NCI-H128 (cell line): ENCODE data around the gene ACP5.
A peak's percentile ranks its signal among the peaks of the same experiment; 100 is the strongest.
"Not testable (repeated sequence)": the region's sequence is repeated elsewhere in the genome, so short reads cannot be mapped to it uniquely, and the experiment has no call there.

Source experiments
- DNase-seq: peaks from one replicate; lab custom pipeline; 2025; ENCODE audit not compliant: unreplicated experiment; lab: John Stamatoyannopoulos, UW

ACP5 gene

GRCh38 chr19:11580116-11580515 is 2.7 kb upstream of the ACP5 start:
- no peak for DNase-seq

DNA sequence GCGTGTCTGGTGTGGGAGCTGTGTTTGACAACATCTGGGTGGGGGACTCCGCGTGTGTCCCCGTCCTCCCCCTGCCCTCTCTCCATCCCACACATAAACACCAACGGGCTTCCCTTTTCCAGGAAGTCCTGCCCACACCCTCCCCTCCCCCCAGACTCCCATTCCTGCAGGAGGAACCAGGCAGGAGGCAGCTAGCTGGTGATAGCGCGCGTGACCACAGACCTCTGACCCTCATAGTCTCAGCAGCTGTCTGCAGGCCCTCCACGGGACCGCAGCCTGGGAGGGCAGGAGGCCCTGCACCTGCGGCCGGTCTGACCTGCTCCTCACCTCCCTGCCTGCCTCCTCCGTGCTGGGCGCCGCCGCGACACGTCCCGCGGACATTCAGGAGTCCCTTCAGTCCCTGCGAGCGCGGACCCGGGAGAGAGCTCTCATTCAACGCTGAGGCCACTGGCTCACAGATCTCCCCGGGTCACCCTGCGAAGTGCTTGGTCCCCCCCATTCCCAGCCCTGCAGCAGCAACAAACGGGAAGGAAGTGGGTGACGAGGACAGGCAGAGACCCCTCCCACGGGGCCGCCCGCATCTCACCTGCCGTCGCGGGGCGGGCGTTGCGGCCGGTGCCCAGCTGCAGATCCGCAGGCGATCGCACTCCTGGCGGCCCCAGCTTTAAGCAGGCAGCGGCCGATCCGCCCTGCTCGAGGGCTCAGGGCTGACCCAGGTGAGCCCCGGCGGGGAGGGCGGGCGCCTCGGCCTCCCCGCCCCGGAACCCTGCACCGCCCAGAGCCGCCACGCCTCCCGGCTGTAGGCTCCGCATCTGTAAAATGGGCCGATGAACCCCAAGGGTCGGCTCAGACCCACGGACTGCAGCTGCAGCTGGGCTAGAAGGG is 1.1 kb upstream of the ACP5 start:
- DNase-seq = no peak

DNA sequence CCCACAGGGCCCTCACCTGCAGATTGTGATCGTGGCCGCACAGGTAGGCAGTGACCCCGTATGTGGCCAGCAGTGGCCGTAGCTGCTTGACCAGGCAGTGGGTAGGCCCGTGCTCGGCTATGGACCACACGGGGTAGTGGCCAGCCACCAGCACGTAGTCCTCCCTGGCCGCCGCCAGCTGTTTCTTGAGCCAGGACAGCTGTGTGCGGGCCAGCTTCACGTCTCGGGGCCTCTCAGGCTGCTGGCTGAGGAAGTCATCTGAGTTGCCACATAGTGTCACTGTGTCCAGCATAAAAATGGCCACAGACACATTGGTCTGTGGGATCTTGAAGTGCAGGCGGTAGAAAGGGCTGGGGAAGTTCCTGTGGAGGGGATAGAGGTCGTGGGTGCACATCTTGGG is 1.2 kb downstream of the ACP5 start:
- DNase-seq = no peak

DNA sequence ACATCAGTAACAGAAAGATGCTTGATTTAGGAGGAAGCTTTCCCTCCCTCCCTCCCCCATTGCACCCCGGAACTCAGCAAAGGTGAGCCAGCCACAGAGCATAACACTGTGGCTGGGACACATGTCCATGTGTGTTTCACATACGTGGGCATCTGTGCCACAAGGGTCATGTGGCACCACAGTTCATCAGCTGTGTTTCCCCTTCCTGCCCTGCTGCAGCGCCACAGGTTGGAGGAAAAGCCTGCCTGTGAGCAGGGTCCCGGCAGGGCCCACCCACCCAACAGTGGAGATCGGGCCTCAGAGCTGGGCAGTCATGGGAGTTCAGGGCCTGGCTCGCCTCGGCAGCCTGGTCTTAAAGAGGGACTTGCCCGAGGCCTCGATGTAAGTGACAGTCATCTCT is 2.8 kb downstream of the ACP5 start:
- no peak for DNase-seq

GRCh38 chr19:11573763-11574162 is 3.7 kb downstream of the ACP5 start:
- not testable (repeated sequence) for DNase-seq

- DNase-seq = not testable (repeated sequence)
Measured at GRCh38 chr19:11573354-11573753, 4.1 kb downstream of the ACP5 start.

DNA sequence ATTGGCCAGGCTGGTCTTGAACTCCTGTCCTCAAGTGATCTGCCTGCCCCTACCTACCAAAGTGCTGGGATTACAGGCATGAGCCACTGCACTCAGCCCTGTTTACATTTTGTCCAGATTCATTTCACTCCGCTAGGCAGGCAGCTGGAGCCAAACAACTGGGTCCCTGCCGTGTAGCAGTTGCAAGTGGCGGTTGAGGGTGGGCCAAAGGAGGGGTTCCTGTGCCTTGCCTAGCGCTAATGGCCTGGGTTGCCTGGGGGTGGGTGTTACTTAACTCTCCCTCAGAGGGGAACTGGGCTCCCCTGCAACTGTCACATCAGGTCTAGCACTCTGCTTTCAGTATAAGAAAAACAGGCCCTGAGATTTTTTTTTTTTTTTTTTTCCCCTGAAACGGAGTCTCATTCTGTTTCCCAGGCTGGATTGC is 7.4 kb downstream of the ACP5 start:
- DNase-seq = no peak

DNA sequence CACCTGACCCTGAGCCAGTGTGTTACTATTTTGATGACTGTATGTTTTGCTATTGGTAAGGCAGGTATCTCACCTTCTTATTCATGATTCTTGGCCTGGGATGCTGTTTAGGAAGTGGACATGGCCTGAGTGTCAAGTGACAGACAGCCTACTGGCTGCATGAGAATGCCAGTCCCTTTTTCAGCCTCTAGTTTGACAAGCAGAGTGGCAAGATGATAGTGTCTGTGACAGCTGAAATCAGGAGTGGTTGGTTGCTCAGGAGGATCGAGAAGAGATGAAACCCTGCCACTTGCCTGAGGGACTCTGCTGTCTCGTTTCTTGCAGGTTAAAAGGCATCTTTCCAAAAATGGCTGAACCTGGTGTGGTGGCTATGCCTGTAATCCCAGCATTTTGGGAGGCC is 11.3 kb downstream of the ACP5 start:
- no peak for DNase-seq

GRCh38 chr19:11565649-11565980 is 11.8 kb downstream of the ACP5 start:
- DNase-seq = not testable (repeated sequence)

DNA sequence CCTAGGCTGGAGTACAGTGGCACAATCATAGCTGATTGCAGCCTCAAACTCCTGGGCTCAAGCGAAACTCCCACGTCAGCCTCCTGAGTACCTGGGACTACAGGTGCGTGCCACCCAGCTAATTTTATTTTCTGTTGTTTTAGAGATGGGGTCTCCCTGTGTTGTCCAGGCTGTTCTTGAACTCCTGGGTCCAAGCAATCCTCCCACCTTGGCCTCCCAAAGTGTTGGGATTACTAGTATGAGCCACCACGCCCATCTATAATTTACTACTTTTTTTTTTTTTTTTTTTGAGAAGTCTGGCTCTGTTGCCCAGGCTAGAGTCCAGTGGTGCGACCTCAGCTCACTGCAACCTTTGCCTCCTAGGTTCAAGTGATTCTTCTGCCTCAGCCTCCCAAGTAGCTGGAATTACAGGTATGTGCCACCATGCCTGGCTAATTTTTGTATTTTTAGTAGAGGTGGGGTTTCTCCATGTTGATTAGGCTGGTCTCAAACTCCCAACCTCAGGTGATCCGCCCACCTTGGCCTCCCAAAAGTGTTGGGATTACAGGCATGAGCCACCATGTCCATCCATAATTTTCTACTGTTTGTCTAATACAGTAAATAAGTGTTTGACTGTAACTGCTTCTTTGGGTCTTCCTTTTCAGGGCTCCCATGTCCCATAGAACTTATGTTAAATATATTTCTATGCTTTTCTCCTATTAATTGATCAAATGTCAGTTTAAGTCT is 13.2 kb downstream of the ACP5 start:
- DNase-seq = not testable (repeated sequence)

GRCh38 chr19:11563532-11563931 is 13.9 kb downstream of the ACP5 start:
- DNase-seq = no peak

DNA sequence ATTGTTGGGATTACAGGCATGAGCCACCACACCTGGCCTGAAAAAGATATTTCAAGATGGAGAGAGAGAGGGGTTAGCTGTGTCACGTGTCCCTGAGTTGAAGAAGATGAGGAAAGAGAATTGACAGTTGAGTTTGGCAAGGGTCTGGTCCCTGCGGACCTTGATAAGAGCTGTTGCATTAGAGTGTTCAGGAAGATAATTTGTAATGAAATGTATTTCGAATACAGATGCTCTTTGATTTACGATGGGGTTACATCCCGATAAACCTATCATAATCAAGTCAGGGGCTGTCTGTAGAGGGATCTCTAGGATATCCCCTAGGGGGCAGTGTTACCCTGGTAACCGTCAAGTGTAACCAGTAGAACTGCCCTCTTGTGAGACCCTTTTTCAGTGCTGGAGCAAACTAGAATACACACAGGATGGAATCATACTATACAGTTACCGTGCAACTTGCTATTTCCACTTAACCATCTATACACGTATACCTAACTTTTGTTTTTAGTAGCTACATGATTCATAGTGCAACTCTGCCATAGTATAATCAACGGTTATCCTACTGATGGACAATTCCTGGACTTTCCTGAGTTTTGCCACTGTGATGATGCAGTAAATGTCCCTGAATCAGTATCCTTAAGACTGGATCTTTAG is 16.9 kb downstream of the ACP5 start:
- peak; percentile 60 for DNase-seq

- DNase-seq = peak; percentile 96
Measured at GRCh38 chr19:11558881-11559828, 18.3 kb downstream of the ACP5 start, which contains the start of gene ELOF1. Gene ELOF1, minus strand, starts transcription at chr19:11559230. Its CDS starts 4,883 bp downstream, at chr19:11554347.

GRCh38 chr19:11556634-11557420 is 20.6 kb downstream of the ACP5 start:
- no peak for DNase-seq

DNA sequence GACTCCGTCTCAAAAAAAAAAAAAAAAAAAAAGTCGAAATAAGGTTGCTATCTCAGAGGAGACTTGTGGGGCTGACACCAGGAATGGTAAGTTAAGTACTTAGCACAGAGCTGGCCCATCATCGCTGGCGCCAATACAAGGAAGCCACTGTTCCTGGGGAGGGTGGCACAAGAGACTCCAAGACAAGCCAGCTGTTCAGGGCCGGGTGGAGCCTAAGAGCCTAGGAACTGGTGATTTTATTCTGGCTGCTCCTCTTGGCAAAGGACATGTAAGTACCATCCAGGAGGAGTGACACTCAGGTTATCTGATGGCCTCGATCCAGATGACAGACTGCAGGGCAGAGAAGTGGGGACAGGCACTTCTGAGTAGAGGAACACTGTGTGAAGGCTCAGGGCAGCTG is 22.2 kb downstream of the ACP5 start:
- no peak for DNase-seq

DNA sequence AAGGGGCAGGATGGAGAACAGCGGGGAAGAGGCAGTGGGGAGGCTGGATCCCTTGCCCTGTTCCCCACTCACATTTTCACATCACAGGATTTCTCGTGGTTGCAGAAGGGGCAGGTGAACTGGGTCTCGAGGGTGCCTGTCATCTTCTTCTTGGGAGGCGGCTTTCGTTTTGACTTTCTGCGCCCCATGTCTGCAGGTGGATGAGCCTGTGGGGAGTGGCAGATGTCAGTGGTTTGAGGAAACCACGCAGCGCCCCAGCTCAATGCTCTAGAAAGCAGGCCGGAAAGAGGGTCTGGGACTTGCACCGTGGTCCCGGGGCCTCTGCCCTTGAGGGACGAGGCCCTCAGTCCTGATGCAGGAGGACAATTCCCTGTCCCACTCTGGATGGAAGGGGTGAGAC is 23.3 kb downstream of the ACP5 start:
- no peak for DNase-seq

- no peak for DNase-seq
Measured at GRCh38 chr19:11552666-11553372, 24.6 kb downstream of the ACP5 start.

DNA sequence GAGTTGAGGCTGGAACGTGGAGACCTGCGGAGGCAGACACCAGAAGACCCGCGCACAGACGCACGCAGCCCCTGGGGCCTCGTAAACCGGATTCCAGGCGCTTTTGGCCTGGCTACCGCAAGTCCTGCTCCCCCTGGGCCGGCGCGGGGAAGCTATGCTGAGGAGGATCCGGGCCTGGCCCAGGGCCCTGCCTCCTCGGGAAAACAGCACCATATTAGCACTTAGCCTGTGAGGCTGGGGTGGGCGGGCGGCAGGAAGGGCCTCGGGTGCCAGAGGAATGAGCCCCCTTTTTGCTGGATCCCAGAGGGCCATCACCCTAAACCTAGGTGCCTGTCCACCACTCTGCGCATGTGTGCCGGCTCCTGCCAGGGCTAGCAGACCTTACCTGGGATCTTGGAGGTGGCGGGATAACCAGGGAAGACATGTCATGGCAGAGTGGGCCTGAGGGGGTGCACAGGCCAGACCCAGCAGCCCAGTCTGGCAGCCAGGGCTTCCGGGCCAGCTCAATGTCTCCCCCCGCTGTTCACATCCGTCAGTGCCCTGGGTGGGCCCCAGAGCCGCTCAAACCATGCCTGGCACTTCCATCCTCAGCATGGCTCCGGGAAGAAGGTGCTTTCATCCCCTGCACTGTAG is 25.7 kb downstream of the ACP5 start:
- DNase-seq = no peak

DNA sequence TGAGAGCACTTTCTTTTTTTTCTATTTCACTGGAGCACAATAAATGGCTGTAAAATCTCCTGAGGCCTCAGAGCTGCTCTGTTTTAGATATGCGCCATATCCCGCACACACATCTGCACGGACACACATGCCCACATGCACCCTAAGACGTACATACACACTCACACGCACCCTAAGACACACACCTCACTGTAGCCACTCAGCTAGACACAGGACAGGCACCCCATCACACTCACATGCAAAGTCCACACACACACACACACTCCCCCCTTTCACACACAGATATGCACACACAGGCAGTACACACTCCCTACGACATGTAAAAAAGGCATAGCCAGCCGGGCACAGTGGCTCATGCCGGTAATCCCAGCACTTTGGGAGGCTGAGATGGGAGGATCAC is 27.2 kb downstream of the ACP5 start:
- DNase-seq = no peak
